ENCODE data around the gene CAMK1G. TPM values are rescaled to one million over a fixed set of nuclear protein-coding genes. Genes with fewer than 3 reads are reported as not detected.
A peak's percentile ranks its signal among the peaks of the same experiment; 100 is the strongest.

Gene CAMK1G
- total and polyA plus RNA-seq, 10 of the 15 experiments (the other 5 are each of a cell fraction or from before 2014, with no cell fraction given) = 0.18 to 0.20 TPM; not detected in 8

- TF ChIP-seq PBX3 (IDR thresholded peaks at IDR 0.05; ENCODE audit: insufficient replicate concordance, low read depth, low read length) = no peak
- TF ChIP-seq BCL11A (IDR thresholded peaks at IDR 0.05; ENCODE audit: low read depth, low read length) = no peak
- TF ChIP-seq E2F4 (IDR thresholded peaks at IDR 0.05; ENCODE audit: low read depth, low read length) = no peak
- TF ChIP-seq GABPA (IDR thresholded peaks at IDR 0.05; ENCODE audit: low read depth) = no peak
- no peak for TF ChIP-seq ESRRA (IDR thresholded peaks at IDR 0.05; ENCODE audit: low read length)
- TF ChIP-seq HDAC2 (IDR thresholded peaks at IDR 0.05) = no peak
- no peak for TF ChIP-seq EGR1 (IDR thresholded peaks at IDR 0.05; ENCODE audit: borderline replicate concordance in 1 of 2, low read depth in 2 of 2, low read length in 2 of 2)
- TF ChIP-seq SIN3A (IDR thresholded peaks at IDR 0.05; ENCODE audit: low read depth, low read length) = no peak
Measured at GRCh38 chr1:209590405-209590804, 6.9 kb downstream of the CAMK1G start (continued).

- H3K27ac ChIP-seq (ENCODE audit: control insufficient read depth, insufficient read depth) = no peak overlapping the region
- H3K4me3 ChIP-seq = no peak overlapping the region
- H3K4me2 ChIP-seq (ENCODE audit: control insufficient read depth, insufficient read depth) = no peak overlapping the region
- 14% methylated on average over 2 of the region's 2 CpGs for WGBS (ENCODE audit: insufficient coverage, insufficient replicate concordance, low lambda C conversion rate, missing lambda C conversion rate)
- no peaks in the 10 kb centered on the region for H3K36me3 ChIP-seq (ENCODE audit: control insufficient read depth in 2 of 2, insufficient read depth in 2 of 2, low read length in 1 of 2)
- H2AFZ ChIP-seq (ENCODE audit: control insufficient read depth, low read depth, low read length) = no peak overlapping the region
- ChIA-PET CTCF (interaction anchor here (1.0 to 1.9 kb wide), 4 partner anchors 24 to 33 kb away, joined by 3 to 4 read pairs (median 4); no protein-coding TSS in a partner anchor), POLR2A (no interaction called here), SMC1A (ENCODE audit: uncharacterized antibody, unreplicated experiment) (no interaction called here), RAD21 (ENCODE audit: unreplicated experiment) (no interaction called here)
- no TSS peak for BruUV-seq (replicated peaks)
- intact Hi-C loops (cut with micrococcal nuclease; ENCODE audit: unreplicated experiment) = no loop called here
- H3K79me2 ChIP-seq (ENCODE audit: control insufficient read depth, insufficient read depth, low read length) = no peaks in the 10 kb centered on the region
- no peak for DNase-seq (ENCODE audit: low read depth, low spot score)
- peaks cover 2 to 3% of the 10 kb centered on the region in 2 experiments; a peak in 3 of 4 replicates for H3K27me3 ChIP-seq (replicated peaks in 1 of 2; ENCODE audit: control insufficient read depth in 2 of 2, insufficient read depth in 2 of 2, low read length in 1 of 2)
- no peaks in the 10 kb centered on the region for H3K4me1 ChIP-seq (ENCODE audit: control insufficient read depth, insufficient read depth, low read length)
- FAIRE-seq = no peak
- H3K9ac ChIP-seq (ENCODE audit: control insufficient read depth, insufficient read depth, low read length) = no peak overlapping the region
- no peaks in the 10 kb centered on the region for H4K20me1 ChIP-seq (ENCODE audit: control insufficient read depth, insufficient read depth)
- H3K9me3 ChIP-seq (replicated peaks; ENCODE audit: control insufficient read depth, insufficient read depth, low read length) = no peaks in the 10 kb centered on the region; the same call in 2 of the 3 replicates
- ATAC-seq = peak; percentile 33; the same call in 1 of the 3 replicates
- in situ Hi-C loops (cut with MboI) = no loop called here
- TF ChIP-seq PAX5 (IDR thresholded peaks at IDR 0.05; ENCODE audit: borderline replicate concordance, low read depth, low read length) (no peak), ASH2L (IDR thresholded peaks at IDR 0.05; ENCODE audit: borderline replicate concordance, low read depth) (no peak), USF1 (IDR thresholded peaks at IDR 0.05; ENCODE audit: borderline replicate concordance, extremely low read length, insufficient read depth, low read depth, low read length) (no peak), RBBP5 (conservative IDR thresholded peaks at IDR 0.05) (no peak), NFYA (IDR thresholded peaks at IDR 0.05; ENCODE audit: borderline replicate concordance, low read depth, low read length) (no peak), ZNF687 (IDR thresholded peaks at IDR 0.05) (no peak), SUZ12 (IDR thresholded peaks at IDR 0.05; ENCODE audit: unreplicated experiment) (no peak), MTA2 (IDR thresholded peaks at IDR 0.05; ENCODE audit: low read depth) (no peak), TARDBP (IDR thresholded peaks at IDR 0.05; ENCODE audit: borderline replicate concordance) (no peak), NBN (IDR thresholded peaks at IDR 0.05) (no peak)
Measured at GRCh38 chr1:209593747-209594146, 10.2 kb downstream of the CAMK1G start.

All from GM12878 (cell line).